HuH-7.5 (cell line): Measurements from ENCODE around the gene SMARCD3.

ENCODE experiments used
- DNase-seq: peaks from one replicate; pipeline ENCODE4 v3.0.0; 2011; ENCODE audit warnings: low spot score

SMARCD3 gene

GRCh38 chr7:151210087-151210854 lies 38.2 kb downstream of the SMARCD3 start, which contains the start of gene H2BK1:
H2BK1 (minus strand) TSS chr7:151210488; CDS start chr7:151210318, 170 bp downstream.
- DNase-seq: no peak

- no peak for DNase-seq
These were observed 38.9 kb downstream of the SMARCD3 start for GRCh38 chr7:151209588-151209987.

GRCh38 chr7:151208253-151208862 lies 40.1 kb downstream of the SMARCD3 start:
- no peak for DNase-seq

- DNase-seq: no peak
These were observed 40.7 kb downstream of the SMARCD3 start for GRCh38 chr7:151207804-151208203.

- no peak for DNase-seq
These were observed 41.2 kb downstream of the SMARCD3 start for GRCh38 chr7:151207315-151207714.

- DNase-seq: no peak
These were observed 41.6 kb downstream of the SMARCD3 start for GRCh38 chr7:151206914-151207313.

DNA sequence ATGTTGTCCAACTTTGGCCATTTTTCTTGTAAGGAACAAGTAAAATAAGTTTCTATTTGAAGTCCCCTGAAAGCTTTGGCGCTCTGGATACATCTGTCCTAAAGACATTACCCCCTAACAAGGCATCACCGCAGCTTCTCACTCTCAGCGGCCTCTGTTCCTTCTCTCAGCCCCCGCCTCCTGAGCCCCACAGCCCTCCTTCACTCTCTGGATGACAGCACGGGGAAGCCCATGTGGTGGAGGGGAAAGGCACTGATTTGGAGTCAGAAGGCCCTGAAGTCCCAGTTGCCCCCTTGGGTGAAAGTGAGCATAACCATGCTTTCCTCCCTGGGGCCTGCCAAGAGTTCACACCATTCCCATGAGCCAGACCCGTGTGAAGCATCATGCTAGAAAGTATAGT lies 42.8 kb downstream of the SMARCD3 start:
- no peak for DNase-seq

DNA sequence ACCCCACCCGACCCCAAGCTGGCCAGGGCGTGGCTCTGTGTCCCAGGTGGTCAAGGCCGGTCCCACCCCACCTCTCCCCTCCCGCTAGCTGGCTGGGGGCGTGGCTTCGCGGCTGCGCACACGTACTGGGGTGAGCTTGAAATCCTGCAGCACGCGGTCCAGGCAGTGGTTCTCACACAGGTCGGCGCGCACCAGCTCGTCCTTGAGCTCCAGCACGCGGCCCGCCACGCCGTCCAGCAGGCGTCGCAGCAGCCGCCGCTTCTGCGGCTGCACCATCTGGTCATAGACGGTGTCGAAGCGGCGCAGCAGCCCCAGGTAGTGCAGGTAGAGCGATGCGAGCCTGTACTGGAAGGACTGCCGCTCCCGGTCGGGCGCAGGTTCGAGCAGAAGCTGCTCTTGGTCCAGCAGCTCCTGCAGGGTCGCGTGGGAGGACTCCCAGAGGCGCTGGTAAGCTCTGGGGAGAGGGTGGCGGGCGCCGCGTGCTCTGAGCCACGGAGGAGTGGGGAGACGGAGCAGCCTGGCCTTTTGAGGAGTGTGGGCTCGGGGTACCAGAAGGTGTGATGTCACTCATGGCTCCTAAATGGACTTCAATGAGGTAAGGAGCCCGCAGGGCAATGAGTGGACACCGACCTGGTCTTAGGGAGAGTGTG lies 44.0 kb downstream of the SMARCD3 start:
- DNase-seq: no peak

GRCh38 chr7:151202836-151203235 lies 45.7 kb downstream of the SMARCD3 start:
- DNase-seq: no peak

- no peak for DNase-seq
These were observed 46.7 kb downstream of the SMARCD3 start for GRCh38 chr7:151201751-151202150.

DNA sequence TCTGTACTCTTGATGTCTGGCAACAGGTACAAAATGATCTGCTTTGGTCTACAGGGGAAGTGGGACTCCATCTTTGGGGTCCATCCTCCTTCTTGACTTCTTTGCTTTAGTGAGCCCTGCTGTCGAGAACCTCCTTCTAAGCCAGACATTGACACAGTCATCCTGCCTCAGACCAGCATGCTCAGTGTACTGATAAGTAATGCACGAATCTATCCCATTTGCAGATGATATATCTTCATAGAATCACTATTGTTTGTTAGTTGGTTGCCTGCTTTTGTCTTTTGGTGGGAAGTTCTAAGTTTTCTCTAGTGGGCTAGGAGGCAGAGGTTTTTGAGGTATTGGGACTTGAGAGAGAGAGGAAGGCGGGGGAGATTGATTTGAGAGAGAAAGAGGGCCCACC lies 47.1 kb downstream of the SMARCD3 start:
- no peak for DNase-seq

DNA sequence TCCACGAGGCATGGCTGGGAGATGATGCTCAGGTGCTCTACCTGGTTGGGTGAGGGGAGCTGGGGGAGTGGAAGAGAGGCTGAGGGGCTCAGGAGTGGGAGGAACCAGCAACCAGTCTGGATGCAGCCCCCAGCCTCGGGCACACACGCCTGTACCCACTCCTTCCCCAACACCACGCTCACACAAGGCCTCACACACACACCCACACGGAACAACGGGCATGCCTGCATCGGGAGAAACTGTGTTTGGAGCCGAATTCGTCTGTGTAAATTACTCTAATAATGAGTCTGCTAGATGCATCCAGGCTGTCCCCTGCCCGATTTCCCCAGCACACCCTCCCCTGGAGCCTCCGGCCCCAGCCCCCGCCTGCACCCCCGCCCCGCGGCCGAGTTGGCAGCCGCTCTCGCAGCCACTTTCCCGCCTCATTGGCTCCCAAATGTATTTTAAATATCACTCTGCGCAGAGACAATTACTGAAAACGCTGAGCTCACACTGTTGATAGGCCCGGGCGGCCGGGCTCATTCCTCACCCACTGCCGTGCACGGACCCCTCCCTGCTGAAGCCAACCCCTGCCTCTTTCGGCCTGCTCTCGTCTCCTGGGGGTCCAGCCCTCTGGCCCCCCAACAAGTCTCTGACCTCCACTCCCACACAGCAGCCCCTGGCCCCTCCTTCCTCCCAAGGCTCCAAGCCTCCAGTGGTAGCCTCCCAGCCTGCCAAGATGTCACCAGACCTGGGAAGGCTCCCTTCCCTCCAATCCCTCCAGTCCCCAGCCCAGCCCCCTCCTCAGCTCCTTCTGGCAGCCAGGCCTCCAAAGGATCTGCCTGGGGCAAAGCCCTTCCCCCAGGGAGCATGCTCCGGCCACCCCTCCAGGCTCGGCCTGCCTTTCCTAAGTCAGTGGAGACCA lies 49.3 kb downstream of the SMARCD3 start:
- no peak for DNase-seq

DNA sequence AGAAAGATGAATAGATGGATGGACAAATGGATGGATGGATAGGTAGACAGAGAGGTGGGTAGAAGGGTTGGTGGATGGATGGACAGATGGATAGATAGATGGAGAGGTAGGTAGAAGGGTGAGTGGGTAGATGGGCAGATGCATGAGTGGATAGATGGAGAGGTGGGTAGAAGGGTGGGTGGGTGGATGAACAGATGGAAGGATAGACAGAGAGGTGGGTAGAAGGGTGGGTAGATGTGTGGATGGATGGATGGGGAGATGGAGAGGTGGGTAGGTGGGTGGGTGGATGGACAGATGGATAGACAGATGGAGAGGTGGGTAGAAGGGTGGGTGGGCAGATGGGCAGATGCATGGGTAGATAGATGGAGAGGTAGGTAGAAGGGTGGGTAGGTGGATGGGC lies 50.6 kb downstream of the SMARCD3 start:
- no peak for DNase-seq

DNA sequence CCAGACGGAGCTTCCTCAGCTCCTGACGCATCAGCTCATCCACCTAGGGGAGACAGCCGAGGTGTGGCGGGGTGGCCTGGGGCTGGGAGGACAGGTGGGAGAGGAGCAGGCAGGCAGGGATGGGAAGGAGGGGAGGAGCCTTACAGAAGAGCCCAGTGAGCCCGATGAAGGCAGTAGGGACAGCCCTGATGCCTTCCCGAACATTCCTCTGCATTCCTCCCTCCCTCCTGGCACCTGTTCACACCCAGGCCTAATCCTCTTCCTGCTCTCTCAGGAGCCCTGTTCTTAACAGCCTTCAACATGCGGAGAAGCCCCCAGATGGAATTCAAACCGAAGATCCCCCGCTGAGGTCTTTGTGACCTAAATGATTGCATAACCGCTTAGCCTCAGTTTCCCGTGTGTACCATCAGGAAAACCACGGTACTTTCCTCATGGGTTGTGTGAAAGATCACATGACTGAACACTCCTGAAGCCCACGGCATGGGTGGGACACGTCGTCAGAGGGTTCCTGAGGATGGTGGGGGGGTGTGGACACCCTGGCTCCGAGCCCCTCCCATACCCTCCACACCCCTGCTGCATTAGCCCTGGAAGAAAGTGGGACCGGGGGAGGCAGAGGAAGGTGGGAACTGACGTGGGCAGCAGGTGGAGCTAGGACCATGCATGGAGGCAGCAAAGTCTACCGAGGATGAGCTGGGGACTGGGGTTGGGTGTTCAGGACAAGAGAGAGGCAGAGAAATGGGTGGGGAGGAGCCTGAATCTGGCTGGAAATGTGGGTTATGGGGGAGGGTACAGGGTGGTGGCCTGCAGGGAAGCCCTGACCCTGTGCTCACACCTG lies 52.7 kb downstream of the SMARCD3 start:
- no peak for DNase-seq

- DNase-seq: no peak
These were observed 54.3 kb downstream of the SMARCD3 start for GRCh38 chr7:151194188-151194587.

GRCh38 chr7:151193203-151193978 lies 55.1 kb downstream of the SMARCD3 start:
- DNase-seq: no peak

DNA sequence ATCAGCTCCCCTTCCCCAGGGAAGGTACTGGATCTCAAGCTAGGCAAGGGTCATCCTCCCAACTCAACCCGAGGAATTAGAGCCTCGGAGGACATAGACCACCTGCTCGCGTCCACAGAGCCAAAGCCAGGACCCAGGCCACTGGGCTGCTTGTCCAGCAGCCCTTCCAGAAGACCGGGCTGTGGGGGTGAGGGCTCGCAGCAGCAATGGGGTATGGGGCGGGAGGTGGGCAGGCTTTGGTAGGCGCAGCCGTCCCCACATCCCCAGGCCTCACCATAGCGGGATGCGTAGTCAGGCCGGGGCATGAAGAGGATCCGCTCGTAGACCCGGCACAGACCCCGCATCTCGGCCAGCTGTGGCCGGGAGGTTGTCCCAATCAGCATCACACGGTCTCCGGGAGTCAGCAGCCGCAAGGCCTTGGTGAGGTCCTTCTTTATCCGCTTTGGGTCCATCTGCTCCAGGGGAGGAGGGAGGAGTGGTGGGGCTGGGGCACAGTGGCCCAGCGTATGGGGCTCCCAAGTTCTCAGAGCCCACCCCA lies 56.4 kb downstream of the SMARCD3 start:
- no peak for DNase-seq

- no peak for DNase-seq
These were observed 57.0 kb downstream of the SMARCD3 start for GRCh38 chr7:151191544-151191943.

DNA sequence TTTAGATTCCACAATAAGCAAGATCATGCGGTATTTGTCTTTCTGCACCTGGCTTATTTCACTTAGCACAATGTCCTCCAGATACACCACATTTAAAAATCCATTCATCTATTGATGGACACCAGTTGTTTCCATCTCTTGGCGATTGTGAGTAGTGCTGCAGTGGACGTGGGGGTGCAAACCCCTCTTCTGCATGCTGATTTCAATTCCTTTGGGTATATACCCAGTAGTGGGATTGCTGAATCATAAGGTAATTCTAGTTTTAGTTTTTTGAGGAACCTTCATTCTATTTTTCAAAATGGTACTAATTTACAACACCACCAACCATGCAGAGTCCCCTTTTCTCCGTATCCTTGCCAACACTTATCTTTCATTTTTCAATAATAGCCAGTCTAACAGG lies 59.5 kb downstream of the SMARCD3 start:
- DNase-seq: no peak
